ENCODE results near the gene BPIFA3.

Gene BPIFA3

GRCh38 chr20:33232486-33233072 is 15.4 kb downstream of the BPIFA3 start:
- TF ChIP-seq POLR2AphosphoS5 (IDR thresholded peaks at IDR 0.05; ENCODE audit: borderline replicate concordance, low read depth, low read length) (no peak), EZH2 (IDR thresholded peaks at IDR 0.05) (no peak), FOXP2 (optimal IDR thresholded peaks at IDR 0.05; ENCODE audit: control extremely low read depth, extremely low read length, insufficient read depth) (no peak)
- H3K27ac ChIP-seq = no peak overlapping the region
- DNase-seq (ENCODE audit: low read depth, low spot score) = no peak

GRCh38 chr20:33233129-33233774 is 16.1 kb downstream of the BPIFA3 start:
- H3K9ac ChIP-seq (ENCODE audit: insufficient read length) = no peak overlapping the region
- TF ChIP-seq EZH2 (IDR thresholded peaks at IDR 0.05) = no peak
- TF ChIP-seq FOXP2 (optimal IDR thresholded peaks at IDR 0.05; ENCODE audit: control extremely low read depth, extremely low read length, insufficient read depth) = no peak
- no peak for TF ChIP-seq POLR2AphosphoS5 (IDR thresholded peaks at IDR 0.05; ENCODE audit: borderline replicate concordance, low read depth, low read length)
- no peak overlapping the region for H3K27ac ChIP-seq
- H3K36me3 ChIP-seq (ENCODE audit: insufficient read depth, low read length) = no peaks in the 10 kb centered on the region
- no peak overlapping the region for H3K4me3 ChIP-seq
- no peaks in the 10 kb centered on the region for H3K9me3 ChIP-seq (ENCODE audit: low read depth, low read length)
- no peak for DNase-seq (ENCODE audit: low read depth, low spot score)

More at GRCh38 chr20:33232486-33233072, 15.4 kb downstream of the BPIFA3 start:
- no peaks in the 10 kb centered on the region for H3K36me3 ChIP-seq (ENCODE audit: insufficient read depth, low read length)
- no peaks in the 10 kb centered on the region for H3K9me3 ChIP-seq (ENCODE audit: low read depth, low read length)
- no peak overlapping the region for H3K9ac ChIP-seq (ENCODE audit: insufficient read length)
- H3K4me3 ChIP-seq = no peak overlapping the region

- no peak for TF ChIP-seq FOXP2 (optimal IDR thresholded peaks at IDR 0.05; ENCODE audit: control extremely low read depth, extremely low read length, insufficient read depth)
- no peak for TF ChIP-seq POLR2AphosphoS5 (IDR thresholded peaks at IDR 0.05; ENCODE audit: borderline replicate concordance, low read depth, low read length)
- no peak for TF ChIP-seq EZH2 (IDR thresholded peaks at IDR 0.05)
- H3K27ac ChIP-seq = no peak overlapping the region
- H3K9ac ChIP-seq (ENCODE audit: insufficient read length) = no peak overlapping the region
- H3K4me3 ChIP-seq = no peak overlapping the region
- no peaks in the 10 kb centered on the region for H3K36me3 ChIP-seq (ENCODE audit: insufficient read depth, low read length)
- no peaks in the 10 kb centered on the region for H3K9me3 ChIP-seq (ENCODE audit: low read depth, low read length)
- no peak for DNase-seq (ENCODE audit: low read depth, low spot score)
Measured at GRCh38 chr20:33234050-33234449, 16.9 kb downstream of the BPIFA3 start.

GRCh38 chr20:33235696-33236095 is 18.5 kb downstream of the BPIFA3 start, which contains the start of gene BPIFA1:
Gene BPIFA1 (plus strand): TSS chr20:33235996. CDS start chr20:33237712, 1,716 bp downstream.
- no peaks in the 10 kb centered on the region for H3K36me3 ChIP-seq (ENCODE audit: insufficient read depth, low read length)
- H3K27ac ChIP-seq = no peak within 1 kb of the TSS
- no peak for DNase-seq (ENCODE audit: low read depth, low spot score)
- H3K9ac ChIP-seq (ENCODE audit: insufficient read length) = no peak within 1 kb of the TSS
- H3K4me3 ChIP-seq = no peak within 1 kb of the TSS
- TF ChIP-seq FOXP2 (optimal IDR thresholded peaks at IDR 0.05; ENCODE audit: control extremely low read depth, extremely low read length, insufficient read depth) (no peak), POLR2AphosphoS5 (IDR thresholded peaks at IDR 0.05; ENCODE audit: borderline replicate concordance, low read depth, low read length) (no peak), EZH2 (IDR thresholded peaks at IDR 0.05) (no peak)
- H3K9me3 ChIP-seq (ENCODE audit: low read depth, low read length) = no peaks in the 10 kb centered on the region

GRCh38 chr20:33236351-33236750 is 19.2 kb downstream of the BPIFA3 start:
- DNase-seq (ENCODE audit: low read depth, low spot score) = no peak
- Histone ChIP-seq H3K4me3 (no peak overlapping the region), H3K36me3 (ENCODE audit: insufficient read depth, low read length) (no peaks in the 10 kb centered on the region), H3K9me3 (ENCODE audit: low read depth, low read length) (no peaks in the 10 kb centered on the region), H3K9ac (ENCODE audit: insufficient read length) (no peak overlapping the region), H3K27ac (no peak overlapping the region)
- TF ChIP-seq POLR2AphosphoS5 (IDR thresholded peaks at IDR 0.05; ENCODE audit: borderline replicate concordance, low read depth, low read length) (no peak), EZH2 (IDR thresholded peaks at IDR 0.05) (no peak), FOXP2 (optimal IDR thresholded peaks at IDR 0.05; ENCODE audit: control extremely low read depth, extremely low read length, insufficient read depth) (no peak)

GRCh38 chr20:33237989-33238388 is 20.8 kb downstream of the BPIFA3 start:
- Histone ChIP-seq H3K4me3 (no peak overlapping the region), H3K27ac (no peak overlapping the region), H3K9me3 (ENCODE audit: low read depth, low read length) (no peaks in the 10 kb centered on the region), H3K9ac (ENCODE audit: insufficient read length) (no peak overlapping the region), H3K36me3 (ENCODE audit: insufficient read depth, low read length) (no peaks in the 10 kb centered on the region)
- TF ChIP-seq FOXP2 (optimal IDR thresholded peaks at IDR 0.05; ENCODE audit: control extremely low read depth, extremely low read length, insufficient read depth) (no peak), POLR2AphosphoS5 (IDR thresholded peaks at IDR 0.05; ENCODE audit: borderline replicate concordance, low read depth, low read length) (no peak), EZH2 (IDR thresholded peaks at IDR 0.05) (no peak)
- DNase-seq (ENCODE audit: low read depth, low spot score) = no peak

GRCh38 chr20:33239418-33239817 is 22.3 kb downstream of the BPIFA3 start:
- no peaks in the 10 kb centered on the region for H3K36me3 ChIP-seq (ENCODE audit: insufficient read depth, low read length)
- TF ChIP-seq EZH2 (IDR thresholded peaks at IDR 0.05) = no peak
- no peak for TF ChIP-seq POLR2AphosphoS5 (IDR thresholded peaks at IDR 0.05; ENCODE audit: borderline replicate concordance, low read depth, low read length)
- no peak for TF ChIP-seq FOXP2 (optimal IDR thresholded peaks at IDR 0.05; ENCODE audit: control extremely low read depth, extremely low read length, insufficient read depth)
- H3K9me3 ChIP-seq (ENCODE audit: low read depth, low read length) = no peaks in the 10 kb centered on the region
- no peak for DNase-seq (ENCODE audit: low read depth, low spot score)
- H3K9ac ChIP-seq (ENCODE audit: insufficient read length) = no peak overlapping the region
- no peak overlapping the region for H3K4me3 ChIP-seq
- no peak overlapping the region for H3K27ac ChIP-seq

GRCh38 chr20:33239979-33240736 is 23.0 kb downstream of the BPIFA3 start:
- no peak overlapping the region for H3K9ac ChIP-seq (ENCODE audit: insufficient read length)
- H3K4me3 ChIP-seq = no peak overlapping the region
- no peak overlapping the region for H3K27ac ChIP-seq
- H3K36me3 ChIP-seq (ENCODE audit: insufficient read depth, low read length) = no peaks in the 10 kb centered on the region
- H3K9me3 ChIP-seq (ENCODE audit: low read depth, low read length) = no peaks in the 10 kb centered on the region
- no peak for DNase-seq (ENCODE audit: low read depth, low spot score)
- TF ChIP-seq EZH2 (IDR thresholded peaks at IDR 0.05) (no peak), POLR2AphosphoS5 (IDR thresholded peaks at IDR 0.05; ENCODE audit: borderline replicate concordance, low read depth, low read length) (no peak), FOXP2 (optimal IDR thresholded peaks at IDR 0.05; ENCODE audit: control extremely low read depth, extremely low read length, insufficient read depth) (no peak)
